ENCODE measurements around the gene TXNL4A.

GRCh38 chr18:79953971-79954651 is 34.3 kb downstream of the TXNL4A start:
- TF ChIP-seq, protein P1, sequence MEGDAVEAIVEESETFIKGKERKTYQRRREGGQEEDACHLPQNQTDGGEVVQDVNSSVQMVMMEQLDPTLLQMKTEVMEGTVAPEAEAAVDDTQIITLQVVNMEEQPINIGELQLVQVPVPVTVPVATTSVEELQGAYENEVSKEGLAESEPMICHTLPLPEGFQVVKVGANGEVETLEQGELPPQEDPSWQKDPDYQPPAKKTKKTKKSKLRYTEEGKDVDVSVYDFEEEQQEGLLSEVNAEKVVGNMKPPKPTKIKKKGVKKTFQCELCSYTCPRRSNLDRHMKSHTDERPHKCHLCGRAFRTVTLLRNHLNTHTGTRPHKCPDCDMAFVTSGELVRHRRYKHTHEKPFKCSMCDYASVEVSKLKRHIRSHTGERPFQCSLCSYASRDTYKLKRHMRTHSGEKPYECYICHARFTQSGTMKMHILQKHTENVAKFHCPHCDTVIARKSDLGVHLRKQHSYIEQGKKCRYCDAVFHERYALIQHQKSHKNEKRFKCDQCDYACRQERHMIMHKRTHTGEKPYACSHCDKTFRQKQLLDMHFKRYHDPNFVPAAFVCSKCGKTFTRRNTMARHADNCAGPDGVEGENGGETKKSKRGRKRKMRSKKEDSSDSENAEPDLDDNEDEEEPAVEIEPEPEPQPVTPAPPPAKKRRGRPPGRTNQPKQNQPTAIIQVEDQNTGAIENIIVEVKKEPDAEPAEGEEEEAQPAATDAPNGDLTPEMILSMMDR (IDR thresholded peaks at IDR 0.05): no peak
- no peak for TF ChIP-seq POLR2A (IDR thresholded peaks at IDR 0.05)
- TF ChIP-seq EP300 (IDR thresholded peaks at IDR 0.05): no peak

All from ovary (tissue), 3 donors.